HG03457 (cell line): ENCODE measurements around the gene ISCA2.
"Not testable (repeated sequence)": the region's sequence is repeated elsewhere in the genome, so short reads cannot be mapped to it uniquely, and the experiment has no call there.

Experiments
- ATAC-seq: cut with Tn5 transposase; IDR thresholded peaks from one replicate; pipeline ENCODE4 v1.9.1; 2021; ENCODE audit warnings: moderate number of reproducible peaks; ENCODE audit not compliant: unreplicated experiment

ISCA2 gene

GRCh38 chr14:74493343-74494261, at the start of gene ISCA2:
TSS of gene ISCA2 (plus strand) at chr14:74493765. CDS start at chr14:74493775, 10 bp downstream.
- ATAC-seq, result peak; percentile 79

- no peak for ATAC-seq
These were observed 48.7 kb upstream of the ISCA2 start for GRCh38 chr14:74444866-74445265.

- ATAC-seq, result not testable (repeated sequence)
These were observed 39.2 kb upstream of the ISCA2 start for GRCh38 chr14:74454397-74454796.

GRCh38 chr14:74456684-74457564, 36.6 kb upstream of the ISCA2 start:
- no peak for ATAC-seq

GRCh38 chr14:74457565-74457895, 36.0 kb upstream of the ISCA2 start:
- ATAC-seq, result no peak

- no peak for ATAC-seq
These were observed 34.1 kb upstream of the ISCA2 start for GRCh38 chr14:74459289-74459946.

- ATAC-seq, result no peak
These were observed 33.6 kb upstream of the ISCA2 start for GRCh38 chr14:74459976-74460375.

- ATAC-seq, result no peak
These were observed 30.6 kb upstream of the ISCA2 start for GRCh38 chr14:74462993-74463392.

- ATAC-seq, result no peak
These were observed 29.9 kb upstream of the ISCA2 start for GRCh38 chr14:74463697-74464096.

- ATAC-seq, result no peak
These were observed 28.8 kb upstream of the ISCA2 start for GRCh38 chr14:74464785-74465184.

- no peak for ATAC-seq
These were observed 28.2 kb upstream of the ISCA2 start for GRCh38 chr14:74465335-74465734.

GRCh38 chr14:74468513-74468912, 25.1 kb upstream of the ISCA2 start:
- ATAC-seq, result no peak

- ATAC-seq, result no peak
These were observed 23.7 kb upstream of the ISCA2 start for GRCh38 chr14:74469548-74470518.

- ATAC-seq, result no peak
These were observed 21.0 kb upstream of the ISCA2 start for GRCh38 chr14:74472601-74473000.

GRCh38 chr14:74474376-74474775, 19.2 kb upstream of the ISCA2 start:
- no peak for ATAC-seq

- no peak for ATAC-seq
These were observed 17.9 kb upstream of the ISCA2 start for GRCh38 chr14:74475678-74476077.

- no peak for ATAC-seq
These were observed 17.5 kb upstream of the ISCA2 start for GRCh38 chr14:74476107-74476506.

GRCh38 chr14:74476607-74477006, 17.0 kb upstream of the ISCA2 start:
- ATAC-seq, result no peak

- no peak for ATAC-seq
These were observed 14.4 kb upstream of the ISCA2 start for GRCh38 chr14:74478996-74479635.

- ATAC-seq, result no peak
These were observed 13.5 kb upstream of the ISCA2 start for GRCh38 chr14:74480046-74480445.
